Endothelial cell of umbilical vein (primary cell): ENCODE data around the gene TM6SF1. TPM values are rescaled to one million over a fixed set of nuclear protein-coding genes. Genes with fewer than 3 reads are reported as not detected.

Source experiments
- BruUV-seq: library from RNA; stranded (reverse); fragments of 400-500 nt; replicated peaks from 2 replicates; lab custom pipeline; 2021; lab: Mats Ljungman, UMichigan
- CTCF ChIA-PET: fragments of 300-600, 350-600 bp; sonication (Branson Sonifier 250); formaldehyde crosslinking; loops from one replicate; lab custom pipeline; 2021; ENCODE audit warnings: antibody characterized with exemption, inconsistent platforms; lab: Charles Lee
- POLR2A ChIA-PET: fragments of 300-600, 350-600 bp; sonication (Branson Sonifier 250); formaldehyde crosslinking; loops from one replicate; lab custom pipeline; 2021; ENCODE audit warnings: antibody characterized with exemption, inconsistent platforms; lab: Charles Lee
- DNase-seq: peaks from one replicate; pipeline ENCODE4 v3.0.0-alpha.2; 2011; ENCODE audit warnings: low read depth, low spot score
- FAIRE-seq: peaks from 2 replicates; lab custom pipeline; 2011; peaks lifted over from hg19 to GRCh38; lab: Jason Lieb, UNC
- H2AFZ ChIP-seq: 2 replicates; pipeline ENCODE4 v1.6.0; 2012; ENCODE audit warnings: low read depth, low read length, control low read depth, inconsistent platforms
- H3K27ac ChIP-seq: 2 replicates; pipeline ENCODE4 v1.5.1; 2011; ENCODE audit warnings: low read depth, mild to moderate bottlenecking, control low read depth, low read length, moderate library complexity; ENCODE audit not compliant: insufficient read depth
- H3K27me3 ChIP-seq, 2 experiments: 2 replicates each; pipeline versions ENCODE4 v1.6.0 to v1.6.1; 2011; ENCODE audit warnings: low read length in 2 of 2, mixed read lengths in 1 of 2; ENCODE audit not compliant: control insufficient read depth in 2 of 2, insufficient read depth in 2 of 2
- H3K36me3 ChIP-seq, 2 experiments: 2 replicates in 1 of 2; 3 replicates in 1 of 2; pipeline ENCODE4 v1.5.1; 2011; ENCODE audit warnings: low read length in 2 of 2, mild to moderate bottlenecking in 1 of 2, moderate library complexity in 1 of 2; ENCODE audit not compliant: control insufficient read depth in 2 of 2, insufficient read depth in 2 of 2; ENCODE audit errors: extremely low read depth in 1 of 2
- H3K4me1 ChIP-seq: 3 replicates; pipeline ENCODE4 v1.5.1; 2011; ENCODE audit warnings: mild to moderate bottlenecking, low read length; ENCODE audit not compliant: control insufficient read depth, insufficient read depth; ENCODE audit errors: extremely low read depth
- H3K4me2 ChIP-seq: 2 replicates; pipeline ENCODE4 v1.6.1; 2011; ENCODE audit warnings: low read length, control low read depth, mixed read lengths; ENCODE audit not compliant: insufficient read depth
- H3K4me3 ChIP-seq, 3 experiments: fragments of 200-600 bp in 1 of 3; sonication (generic), shearing (Covaris generic) in 1 of 3; replicated peaks in 1 of 3; 2 replicates each; pipeline ENCODE4 v1.5.1; 2011 to 2016; ENCODE audit warnings: control low read depth in 3 of 3, low read length in 3 of 3, mild to moderate bottlenecking in 2 of 3, inconsistent platforms in 1 of 3, low read depth in 1 of 3, moderate library complexity in 1 of 3; ENCODE audit not compliant: insufficient read depth in 1 of 3
- H3K79me2 ChIP-seq: 2 replicates; pipeline ENCODE4 v1.6.0; 2012; ENCODE audit warnings: low read length, inconsistent platforms; ENCODE audit not compliant: control insufficient read depth, insufficient read depth
- H3K9ac ChIP-seq: replicated peaks from 2 replicates; pipeline ENCODE3; 2011; ENCODE audit warnings: low read length, control low read depth; ENCODE audit not compliant: insufficient read depth; ENCODE audit errors: extremely low read depth
- H3K9me1 ChIP-seq: replicated peaks from 3 replicates; pipeline ENCODE4 v1.6.0; 2011; ENCODE audit warnings: mild to moderate bottlenecking, low read length; ENCODE audit not compliant: control insufficient read depth, insufficient read depth; ENCODE audit errors: extremely low read depth
- H3K9me3 ChIP-seq: replicated peaks from 2 replicates; pipeline ENCODE4 v1.5.1; 2012; ENCODE audit warnings: low read length, inconsistent platforms; ENCODE audit not compliant: control insufficient read depth, insufficient read depth
- H4K20me1 ChIP-seq: replicated peaks from 2 replicates; pipeline ENCODE3; 2011; ENCODE audit warnings: mild to moderate bottlenecking, low read length; ENCODE audit not compliant: control insufficient read depth, insufficient read depth; ENCODE audit errors: extremely low read depth
- CTCF ChIP-seq, 2 donors: IDR thresholded peaks; 1 replicate in 1 of 2; 2 replicates in 1 of 2; pipeline ENCODE4 v1.5.1; 2011; ENCODE audit warnings: low read length in 2 of 2, mild to moderate bottlenecking in 2 of 2, moderate library complexity in 2 of 2, control low read depth in 1 of 2, inconsistent platforms in 1 of 2, low read depth in 1 of 2; ENCODE audit not compliant: insufficient read depth in 1 of 2; ENCODE audit errors: extremely low read depth in 1 of 2
- EZH2 ChIP-seq: IDR thresholded peaks from 2 replicates; pipeline ENCODE4 v1.6.1; 2012; ENCODE audit warnings: borderline replicate concordance, low read depth, mild to moderate bottlenecking, moderate library complexity, low read length, inconsistent platforms; ENCODE audit not compliant: severe bottlenecking
- FOS ChIP-seq: IDR thresholded peaks from 2 replicates; pipeline ENCODE4 v1.6.1; 2011; ENCODE audit warnings: mild to moderate bottlenecking, low read length, moderate library complexity, borderline replicate concordance; ENCODE audit not compliant: insufficient read depth
- GATA2 ChIP-seq: IDR thresholded peaks from 2 replicates; pipeline ENCODE4 v1.7.0; 2011; ENCODE audit warnings: low read depth, mild to moderate bottlenecking, moderate library complexity, mixed read lengths, low read length; ENCODE audit not compliant: insufficient read length, insufficient read depth
- JUN ChIP-seq: IDR thresholded peaks from 2 replicates; pipeline ENCODE4 v1.6.1; 2011; ENCODE audit warnings: borderline replicate concordance, low read depth; ENCODE audit not compliant: insufficient read length, insufficient read depth
- MAX ChIP-seq: IDR thresholded peaks from 2 replicates; pipeline ENCODE4 v1.6.1; 2011; ENCODE audit not compliant: insufficient read depth, insufficient read length
- MYC ChIP-seq: IDR thresholded peaks from one replicate; pipeline ENCODE4 v1.6.1; 2011; ENCODE audit warnings: mild to moderate bottlenecking, low read depth, low read length
- POLR2A ChIP-seq: IDR thresholded peaks from 2 replicates; pipeline ENCODE4 v1.6.1; 2012; ENCODE audit warnings: low read depth, mild to moderate bottlenecking, control low read depth, low read length
- POLR2AphosphoS5 ChIP-seq: IDR thresholded peaks from 2 replicates; pipeline ENCODE4 v1.6.1; 2012; ENCODE audit warnings: low read depth, mild to moderate bottlenecking, control low read depth, low read length, moderate library complexity; ENCODE audit not compliant: insufficient read depth
- dilution Hi-C: fragments of 300-500 bp; cut with MboI; formaldehyde crosslinking; loops from one replicate; pipeline ENCODE4 v1.15.0; 2019; ENCODE audit warnings: low sequenced_read_pairs; ENCODE audit not compliant: extremely low pct_ligation_motif_present
- intact Hi-C: fragments of 100-400 bp; cut with micrococcal nuclease; formaldehyde crosslinking; loops from one replicate; pipeline ENCODE4 v1.10.0; 2022
- polyA plus RNA-seq, 4 experiments: library from polyadenylated mRNA; depleted of rRNA in 3 of 4; stranded (reverse) in 3 of 4; unstranded in 1 of 4; fragments of >200 nt; gene quantifications; 2 replicates each; pipeline versions ENCODE4 v1.2.1 to v1.2.3, GENCODE V29; 2011 to 2012; ENCODE audit warnings: missing spikeins in 1 of 4
- total RNA-seq: library from RNA; stranded (reverse); gene quantifications from 2 replicates; pipeline ENCODE4 v1.2.3, GENCODE V29; 2021

TM6SF1 gene
- total and polyA plus RNA-seq, 2 donors (not counting 3 experiments of a cell fraction or from before 2014, with no cell fraction given), result 26.5 to 38.0 TPM

- Histone ChIP-seq H4K20me1 (no peaks in the 10 kb centered on the region), H3K27ac (no peak overlapping the region), H3K4me2 (no peak overlapping the region), H3K4me3 (no peak overlapping the region), H3K79me2 (peaks cover 12% of the 10 kb centered on the region), H3K4me1 (peaks cover 34% of the 10 kb centered on the region), H3K9ac (no peak overlapping the region), H3K9me3 (no peaks in the 10 kb centered on the region), H3K27me3 (no peaks in the 10 kb centered on the region), H3K36me3 (peaks cover 12 to 36% of the 10 kb centered on the region in 2 experiments), H3K9me1 (no peaks in the 10 kb centered on the region), H2AFZ (no peak overlapping the region)
- no peak for TF ChIP-seq MYC
- TF ChIP-seq GATA2, result no peak
- TF ChIP-seq JUN, result no peak
- TF ChIP-seq CTCF (IDR thresholded peaks at IDR 0.05; ENCODE audit: extremely low read depth in 1 of 2, insufficient read depth in 1 of 2, low read depth in 1 of 2, low read length in 2 of 2), result no peak
- dilution Hi-C loops (no loop called here), intact Hi-C loops (no loop called here)
- no TSS peak for BruUV-seq
- DNase-seq (no peak), FAIRE-seq (no peak)
- POLR2A ChIA-PET, result no interaction called here
- CTCF ChIA-PET, result no interaction called here
Measured at GRCh38 chr15:83115410-83115809, 8.0 kb downstream of the TM6SF1 start.

GRCh38 chr15:83115831-83116565 is 8.6 kb downstream of the TM6SF1 start:
- no TSS peak for BruUV-seq
- Histone ChIP-seq H3K4me1 (peaks cover 33% of the 10 kb centered on the region), H4K20me1 (no peaks in the 10 kb centered on the region), H3K79me2 (peaks cover 9% of the 10 kb centered on the region), H2AFZ (no peak overlapping the region), H3K4me2 (no peak overlapping the region), H3K4me3 (no peak overlapping the region), H3K36me3 (peaks cover 12 to 36% of the 10 kb centered on the region in 2 experiments), H3K27me3 (no peaks in the 10 kb centered on the region), H3K9ac (no peak overlapping the region), H3K9me1 (no peaks in the 10 kb centered on the region), H3K9me3 (no peaks in the 10 kb centered on the region), H3K27ac (no peak overlapping the region)
- dilution Hi-C loops, result no loop called here
- no peak for TF ChIP-seq GATA2
- no peak for TF ChIP-seq JUN
- TF ChIP-seq POLR2A, result no peak
- TF ChIP-seq FOS, result no peak
- no peak for TF ChIP-seq CTCF (IDR thresholded peaks at IDR 0.05; ENCODE audit: extremely low read depth in 1 of 2, insufficient read depth in 1 of 2, low read depth in 1 of 2, low read length in 2 of 2)
- no peak for TF ChIP-seq MYC
- TF ChIP-seq POLR2AphosphoS5, result no peak
- TF ChIP-seq EZH2, result no peak
- TF ChIP-seq MAX, result no peak
- FAIRE-seq (peak; percentile 15), DNase-seq (no peak)
- POLR2A ChIA-PET, result no interaction called here
- CTCF ChIA-PET, result no interaction called here
- intact Hi-C loops, result no loop called here
